GM12872 (cell line): ENCODE measurements around the gene TAPBPL.

Experiments used
- CTCF ChIP-seq: IDR thresholded peaks from 3 replicates; pipeline ENCODE4 v1.5.1; 2011; ENCODE audit warnings: low read depth, mild to moderate bottlenecking, low read length, moderate library complexity; ENCODE audit not compliant: insufficient read depth

The TAPBPL gene

GRCh38 chr12:6450869-6451347 lies 934 bp upstream of the TAPBPL start:
- TF ChIP-seq CTCF = no peak

- TF ChIP-seq CTCF = no peak
Observed at GRCh38 chr12:6452245-6452943, 552 bp downstream of the TAPBPL start.

DNA sequence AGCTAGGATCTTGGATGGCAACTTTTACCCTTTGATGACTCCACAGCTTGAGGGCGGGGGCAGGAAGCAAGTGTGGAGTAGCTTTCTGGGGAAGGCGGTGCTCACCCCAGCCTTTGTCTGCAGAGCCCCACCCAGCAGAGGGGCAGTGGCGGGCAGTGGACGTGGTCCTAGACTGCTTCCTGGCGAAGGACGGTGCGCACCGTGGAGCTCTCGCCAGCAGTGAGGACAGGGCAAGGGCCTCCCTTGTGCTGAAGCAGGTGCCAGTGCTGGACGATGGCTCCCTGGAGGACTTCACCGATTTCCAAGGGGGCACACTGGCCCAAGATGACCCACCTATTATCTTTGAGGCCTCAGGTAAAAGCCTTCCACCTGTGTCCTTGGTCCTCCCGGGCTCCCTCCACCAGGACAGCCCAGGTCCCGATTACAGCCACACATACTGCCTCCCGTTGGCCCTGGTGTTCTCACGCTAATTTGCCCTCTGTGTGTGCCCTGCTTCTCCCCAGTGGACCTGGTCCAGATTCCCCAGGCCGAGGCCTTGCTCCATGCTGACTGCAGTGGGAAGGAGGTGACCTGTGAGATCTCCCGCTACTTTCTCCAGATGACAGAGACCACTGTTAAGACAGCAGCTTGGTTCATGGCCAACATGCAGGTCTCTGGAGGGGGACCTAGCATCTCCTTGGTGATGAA lies 1.2 kb downstream of the TAPBPL start:
- TF ChIP-seq CTCF = no peak

- no peak for TF ChIP-seq CTCF
Observed at GRCh38 chr12:6457220-6457945, 5.5 kb downstream of the TAPBPL start.

GRCh38 chr12:6458281-6459003 lies 6.6 kb downstream of the TAPBPL start:
- no peak for TF ChIP-seq CTCF

DNA sequence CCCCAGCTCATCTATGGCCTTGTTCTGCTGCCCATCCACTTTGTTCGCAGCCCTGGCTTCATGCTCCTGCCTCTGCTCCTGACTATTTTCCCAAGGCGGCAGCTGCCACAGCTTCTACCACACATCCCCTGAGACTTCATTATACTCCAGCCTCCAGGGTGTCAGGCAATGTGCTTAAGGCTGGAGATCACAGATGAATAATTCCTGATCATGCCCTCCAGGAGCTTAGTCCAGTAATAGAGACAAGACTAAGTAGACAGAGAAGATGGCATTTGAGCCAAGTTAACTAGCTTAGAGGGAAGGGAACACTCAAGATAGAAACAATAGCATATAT lies 7.1 kb downstream of the TAPBPL start:
- no peak for TF ChIP-seq CTCF
